Thymus (tissue), 11 donors: Measurements from ENCODE around the gene WDR33. TPM values are rescaled to one million over a fixed set of nuclear protein-coding genes. Genes with fewer than 3 reads are reported as not detected.
"Not testable (repeated sequence)": the region's sequence is repeated elsewhere in the genome, so short reads cannot be mapped to it uniquely, and the experiment has no call there.

Source experiments
- DNase-seq, 9 donors: peaks; one replicate each; pipeline ENCODE4 v3.0.0-alpha.2; 2013; ENCODE audit warnings: low spot score in 9 of 9, low read depth in 6 of 9, missing footprints in 1 of 9
- H3K27ac ChIP-seq, 2 donors: one replicate each; pipeline ENCODE4 v1.5.1; 2013; ENCODE audit warnings: control low read depth in 1 of 2, low read depth in 1 of 2, low read length in 1 of 2, mild to moderate bottlenecking in 1 of 2, moderate library complexity in 1 of 2
- H3K27me3 ChIP-seq, 2 donors: one replicate each; pipeline ENCODE4 v1.5.1; 2013; ENCODE audit warnings: low read length in 1 of 2; ENCODE audit not compliant: control insufficient read depth in 2 of 2, insufficient read depth in 1 of 2
- H3K36me3 ChIP-seq, 2 donors: one replicate each; pipeline ENCODE4 v1.5.1; 2013; ENCODE audit warnings: low read length in 1 of 2, mild to moderate bottlenecking in 1 of 2, moderate library complexity in 1 of 2; ENCODE audit not compliant: control insufficient read depth in 2 of 2, insufficient read depth in 2 of 2
- H3K4me1 ChIP-seq, 2 donors: one replicate each; pipeline ENCODE4 v1.5.1; 2013; ENCODE audit warnings: low read length in 2 of 2; ENCODE audit not compliant: control insufficient read depth in 2 of 2, insufficient read depth in 2 of 2
- H3K4me3 ChIP-seq, 2 donors: one replicate each; pipeline ENCODE4 v1.5.1; 2013; ENCODE audit warnings: low read length in 2 of 2, control low read depth in 1 of 2, mild to moderate bottlenecking in 1 of 2
- H3K9me3 ChIP-seq, 2 donors: one replicate each; pipeline ENCODE4 v1.5.1; 2013; ENCODE audit warnings: low read length in 1 of 2, mild to moderate bottlenecking in 1 of 2; ENCODE audit not compliant: control insufficient read depth in 2 of 2, insufficient read depth in 1 of 2
- WGBS: extraction: QIAGEN DNeasy Blood & Tissue Kit; methylation state at CpG from one replicate; pipeline ENCODE4 v1.1.7; 2013; 5-methylcytosine and 5-hydroxymethylcytosine counted together
- polyA plus RNA-seq: library from polyadenylated mRNA; stranded (reverse); fragments of 200-250 nt; gene quantifications from one replicate; pipeline ENCODE4 v1.2.3, GENCODE V29; 2013
- total RNA-seq: library from RNA; stranded (reverse); fragments of 120-200 nt; gene quantifications from one replicate; pipeline ENCODE4 v1.2.4, GENCODE V29; 2013
- donor health status: healthy.

Gene WDR33
- total and polyA plus RNA-seq, 2 donors: 26.4 to 39.0 TPM

- Histone ChIP-seq H3K4me3 (no peak overlapping the region), H3K27me3 (no peaks in the 10 kb centered on the region), H3K27ac (no peak overlapping the region), H3K9me3 (no peaks in the 10 kb centered on the region), H3K36me3 (peaks cover 31 to 60% of the 10 kb centered on the region in 2 donors), H3K4me1 (no peaks in the 10 kb centered on the region)
- 99% methylated on average over 2 of the region's 2 CpGs for WGBS
- DNase-seq: no peak
Measured at GRCh38 chr2:127759931-127760330, 51.0 kb downstream of the WDR33 start.

- Histone ChIP-seq H3K27me3 (no peaks in the 10 kb centered on the region), H3K36me3 (peaks cover 16 to 45% of the 10 kb centered on the region in 2 donors), H3K4me1 (no peaks in the 10 kb centered on the region), H3K4me3 (no peak overlapping the region), H3K27ac (no peak overlapping the region), H3K9me3 (no peaks in the 10 kb centered on the region)
- 92% methylated on average over 8 of the region's 8 CpGs for WGBS
- no peak for DNase-seq
Measured at GRCh38 chr2:127754186-127754585, 56.8 kb downstream of the WDR33 start.

GRCh38 chr2:127753374-127753773 is 57.6 kb downstream of the WDR33 start:
- no peaks in the 10 kb centered on the region for H3K4me1 ChIP-seq
- no peaks in the 10 kb centered on the region for H3K9me3 ChIP-seq
- peaks cover 22 to 45% of the 10 kb centered on the region in 2 donors for H3K36me3 ChIP-seq
- no peaks in the 10 kb centered on the region for H3K27me3 ChIP-seq
- H3K4me3 ChIP-seq: no peak overlapping the region
- no peak for DNase-seq
- no peak overlapping the region for H3K27ac ChIP-seq

GRCh38 chr2:127749537-127749936 is 61.4 kb downstream of the WDR33 start:
- 94% methylated on average over 5 of the region's 5 CpGs for WGBS
- not testable (repeated sequence) for H3K27me3 ChIP-seq, H3K27ac ChIP-seq, H3K4me1 ChIP-seq, H3K4me3 ChIP-seq, H3K9me3 ChIP-seq
- peaks cover 24 to 67% of the 10 kb centered on the region in 2 donors for H3K36me3 ChIP-seq
- peak in 3 of 9 donors; percentile 3 to 38 (median 4) for DNase-seq

DNA sequence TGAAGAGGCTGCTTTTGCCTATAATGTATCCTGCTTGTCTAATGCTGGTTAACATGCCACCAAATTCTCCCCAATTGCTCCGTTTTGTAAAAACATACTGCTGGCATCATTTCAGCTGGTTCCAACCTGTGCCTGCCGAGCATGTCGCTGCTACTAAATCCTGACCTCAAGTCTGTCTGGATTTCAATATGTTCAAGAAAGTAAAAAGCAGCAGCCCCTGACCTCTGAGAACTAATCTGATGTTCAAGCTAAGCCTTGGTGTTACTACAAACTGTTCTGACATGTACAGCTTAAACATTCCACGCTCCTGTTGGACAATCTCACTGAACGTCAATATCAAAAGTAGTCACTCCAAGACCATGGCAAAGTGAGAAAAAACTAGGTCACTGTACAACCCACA is 63.4 kb downstream of the WDR33 start:
- DNase-seq: no peak
- 99% methylated on average over 5 of the region's 5 CpGs for WGBS
- Histone ChIP-seq H3K27ac (no peak overlapping the region), H3K4me1 (no peaks in the 10 kb centered on the region), H3K27me3 (no peaks in the 10 kb centered on the region), H3K36me3 (peaks cover 20 to 62% of the 10 kb centered on the region in 2 donors), H3K4me3 (no peak overlapping the region), H3K9me3 (no peaks in the 10 kb centered on the region)

- H3K36me3 ChIP-seq: peaks cover 14 to 60% of the 10 kb centered on the region in 2 donors
- H3K27ac ChIP-seq: no peak overlapping the region
- H3K9me3 ChIP-seq: no peaks in the 10 kb centered on the region
- no peaks in the 10 kb centered on the region for H3K4me1 ChIP-seq
- 97% methylated on average over 3 of the region's 3 CpGs for WGBS
- no peak for DNase-seq
- H3K27me3 ChIP-seq: no peaks in the 10 kb centered on the region
- H3K4me3 ChIP-seq: no peak overlapping the region
Measured at GRCh38 chr2:127743477-127744026, 67.4 kb downstream of the WDR33 start.

DNA sequence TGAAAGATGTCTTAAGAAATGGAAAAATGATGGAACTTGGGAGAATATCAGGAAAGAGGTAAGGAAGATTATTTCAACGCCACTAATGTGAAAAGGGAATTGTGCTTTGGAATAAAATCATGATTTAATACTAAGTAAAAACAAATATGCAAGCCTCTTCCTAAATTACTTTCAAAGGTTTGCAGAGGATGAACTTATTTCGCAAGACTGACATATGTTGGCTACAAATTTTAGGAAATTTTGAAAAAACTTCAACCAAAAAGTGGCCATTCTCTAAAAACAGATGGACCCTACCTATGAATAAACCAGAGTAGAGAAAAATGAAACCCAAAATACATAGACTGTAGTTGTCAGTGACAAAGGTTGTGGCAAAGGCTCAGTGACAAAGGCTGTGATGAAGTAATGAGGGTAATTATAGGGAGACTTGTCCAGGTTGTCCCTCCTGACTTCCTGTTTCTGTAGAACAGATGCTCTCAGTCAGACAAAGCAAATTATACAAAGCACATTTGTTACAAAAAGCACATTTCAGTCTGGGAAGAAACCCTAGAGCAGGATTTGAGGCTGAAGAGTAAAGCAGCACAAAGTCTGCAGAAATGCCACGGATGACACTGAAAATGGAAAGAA is 70.2 kb downstream of the WDR33 start:
- H3K27ac ChIP-seq: no peak overlapping the region
- H3K4me3 ChIP-seq: no peak overlapping the region
- peaks cover 9 to 46% of the 10 kb centered on the region in 2 donors for H3K36me3 ChIP-seq
- DNase-seq: no peak
- H3K4me1 ChIP-seq: no peaks in the 10 kb centered on the region
- H3K27me3 ChIP-seq: no peaks in the 10 kb centered on the region
- WGBS: 99% methylated on average over 3 of the region's 3 CpGs
- H3K9me3 ChIP-seq: no peaks in the 10 kb centered on the region

- Histone ChIP-seq H3K36me3 (peaks cover 9 to 37% of the 10 kb centered on the region in 2 donors), H3K27me3 (no peaks in the 10 kb centered on the region), H3K4me1 (no peaks in the 10 kb centered on the region), H3K4me3 (no peak overlapping the region), H3K27ac (no peak overlapping the region), H3K9me3 (no peaks in the 10 kb centered on the region)
- 97% methylated on average over 1 of the region's 1 CpG for WGBS
- no peak for DNase-seq
Measured at GRCh38 chr2:127739800-127740199, 71.2 kb downstream of the WDR33 start.

GRCh38 chr2:127737892-127738291 is 73.1 kb downstream of the WDR33 start:
- no peaks in the 10 kb centered on the region for H3K4me1 ChIP-seq
- WGBS: 94% methylated on average over 1 of the region's 1 CpG
- no peaks in the 10 kb centered on the region for H3K27me3 ChIP-seq
- H3K36me3 ChIP-seq: peaks cover 9 to 32% of the 10 kb centered on the region in 2 donors
- no peak overlapping the region for H3K27ac ChIP-seq
- H3K4me3 ChIP-seq: no peak overlapping the region
- DNase-seq: no peak
- H3K9me3 ChIP-seq: no peaks in the 10 kb centered on the region
